Gastrocnemius medialis (tissue), 4 donors: ENCODE results near the gene WDR64.

Experiments used
- CTCF ChIP-seq, 5 experiments: fragments of 450-650 bp in 3 of 5; fragments of 200-600 bp in 2 of 5; sonication (generic) in 2 of 5; IDR thresholded peaks in 4 of 5; conservative IDR thresholded peaks in 1 of 5; 1 replicate in 4 of 5; 2 replicates in 1 of 5; pipeline ENCODE4 v1.5.1; 2016 to 2019; ENCODE audit warnings: antibody characterized with exemption in 5 of 5, mild to moderate bottlenecking in 3 of 5, moderate library complexity in 3 of 5
- POLR2A ChIP-seq, 2 donors: fragments of 450-650 bp; IDR thresholded peaks; one replicate each; pipeline ENCODE4 v1.6.1; 2017; ENCODE audit warnings: antibody characterized with exemption in 2 of 2, mild to moderate bottlenecking in 2 of 2, moderate library complexity in 2 of 2

- TF ChIP-seq CTCF (IDR thresholded peaks at IDR 0.05 in 4 of 5, conservative IDR thresholded peaks at IDR 0.05 in 1 of 5) (no peak), POLR2A (IDR thresholded peaks at IDR 0.05) (no peak)
Measured at GRCh38 chr1:241679961-241680360, 27.9 kb downstream of the WDR64 start.
